GM18951 (cell line): ENCODE measurements around the gene TRIM52.
"Not testable (repeated sequence)": the region's sequence is repeated elsewhere in the genome, so short reads cannot be mapped to it uniquely, and the experiment has no call there.

Source experiments
- POLR2A ChIP-seq: IDR thresholded peaks from 4 replicates; pipeline ENCODE4 v1.6.1; 2011; ENCODE audit warnings: mild to moderate bottlenecking; ENCODE audit not compliant: insufficient read length, insufficient read depth; ENCODE audit errors: extremely low read depth
- in situ Hi-C: fragments of 300-500 bp; cut with MboI; formaldehyde crosslinking; loops from one replicate; pipeline ENCODE4 v1.12.0; 2022; ENCODE audit warnings: low sequenced_read_pairs, mixed read lengths, inconsistent platforms; ENCODE audit not compliant: unreplicated experiment

Gene TRIM52

GRCh38 chr5:181220178-181220515 lies 40.8 kb downstream of the TRIM52 start:
- no peak for TF ChIP-seq POLR2A
- in situ Hi-C loops = no loop called here

- in situ Hi-C loops = no loop called here
- TF ChIP-seq POLR2A = no peak
Observed at GRCh38 chr5:181219262-181220177, 41.4 kb downstream of the TRIM52 start.

- TF ChIP-seq POLR2A = no peak
- in situ Hi-C loops = no loop called here
Observed at GRCh38 chr5:181218795-181219124, 42.2 kb downstream of the TRIM52 start.

GRCh38 chr5:181217803-181218062 lies 43.2 kb downstream of the TRIM52 start:
- in situ Hi-C loops = no loop called here
- no peak for TF ChIP-seq POLR2A

- in situ Hi-C loops = no loop called here
- no peak for TF ChIP-seq POLR2A
Observed at GRCh38 chr5:181217111-181217802, 43.7 kb downstream of the TRIM52 start.

- in situ Hi-C loops = no loop called here
- no peak for TF ChIP-seq POLR2A
Observed at GRCh38 chr5:181215997-181216989, 44.6 kb downstream of the TRIM52 start.

- in situ Hi-C loops = not testable (repeated sequence)
Observed at GRCh38 chr5:181214249-181214648, 46.7 kb downstream of the TRIM52 start.

GRCh38 chr5:181212934-181213333 lies 48.0 kb downstream of the TRIM52 start:
- in situ Hi-C loops = no loop called here
- TF ChIP-seq POLR2A = no peak

GRCh38 chr5:181212080-181212479 lies 48.9 kb downstream of the TRIM52 start:
- no peak for TF ChIP-seq POLR2A
- in situ Hi-C loops = no loop called here

GRCh38 chr5:181211208-181211607 lies 49.7 kb downstream of the TRIM52 start:
- in situ Hi-C loops = no loop called here
- no peak for TF ChIP-seq POLR2A

- in situ Hi-C loops = not testable (repeated sequence)
Observed at GRCh38 chr5:181210698-181211097, 50.2 kb downstream of the TRIM52 start.

- in situ Hi-C loops = not testable (repeated sequence)
Observed at GRCh38 chr5:181210148-181210547, 50.8 kb downstream of the TRIM52 start.

- in situ Hi-C loops = not testable (repeated sequence)
Observed at GRCh38 chr5:181209006-181209405, 51.9 kb downstream of the TRIM52 start.

GRCh38 chr5:181207960-181208253 lies 53.0 kb downstream of the TRIM52 start:
- no peak for TF ChIP-seq POLR2A
- in situ Hi-C loops = no loop called here
